HG03571 (cell line): Measurements from ENCODE around the gene HEPN1.
A peak's percentile ranks its signal among the peaks of the same experiment; 100 is the strongest.

ENCODE experiments used
- ATAC-seq: cut with Tn5 transposase; IDR thresholded peaks from one replicate; pipeline ENCODE4 v1.9.1; 2021; ENCODE audit not compliant: unreplicated experiment

The HEPN1 gene

DNA sequence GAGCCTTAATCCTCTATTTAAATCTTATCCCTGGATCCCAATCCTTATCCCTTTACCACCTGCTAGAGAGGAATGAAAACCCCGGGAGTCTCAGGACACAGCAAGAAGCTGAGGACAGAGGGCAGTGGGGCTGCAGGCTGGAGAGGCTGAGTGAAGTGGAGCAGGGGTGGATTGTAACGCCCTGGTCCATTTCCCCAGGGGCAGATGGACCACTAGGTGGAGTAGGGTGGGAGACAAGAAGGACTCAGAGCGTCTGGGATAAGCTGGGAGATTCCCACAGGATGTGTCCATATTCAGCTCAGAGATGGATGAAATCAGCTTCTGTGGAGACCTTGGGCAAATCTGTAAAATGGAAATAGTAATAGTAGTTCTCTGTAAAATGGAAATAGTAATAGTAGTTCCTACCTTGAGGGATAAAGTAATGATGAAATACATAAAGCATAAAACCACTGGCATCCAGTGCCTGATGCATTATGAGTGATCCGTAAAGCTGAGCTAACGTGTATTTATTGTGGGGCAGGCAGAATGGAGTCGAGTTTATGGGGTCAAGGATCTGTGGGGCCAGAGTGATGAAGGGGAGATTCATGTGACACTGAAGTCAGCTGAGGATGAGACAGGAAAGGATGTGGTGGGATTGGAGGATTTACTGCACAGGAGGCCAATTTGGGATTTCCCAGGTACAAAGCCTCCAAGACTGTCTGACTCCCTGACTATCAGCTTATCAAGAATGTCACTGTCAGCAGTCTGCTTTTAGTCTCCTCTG, 19.5 kb upstream of the HEPN1 start:
- ATAC-seq = no peak

DNA sequence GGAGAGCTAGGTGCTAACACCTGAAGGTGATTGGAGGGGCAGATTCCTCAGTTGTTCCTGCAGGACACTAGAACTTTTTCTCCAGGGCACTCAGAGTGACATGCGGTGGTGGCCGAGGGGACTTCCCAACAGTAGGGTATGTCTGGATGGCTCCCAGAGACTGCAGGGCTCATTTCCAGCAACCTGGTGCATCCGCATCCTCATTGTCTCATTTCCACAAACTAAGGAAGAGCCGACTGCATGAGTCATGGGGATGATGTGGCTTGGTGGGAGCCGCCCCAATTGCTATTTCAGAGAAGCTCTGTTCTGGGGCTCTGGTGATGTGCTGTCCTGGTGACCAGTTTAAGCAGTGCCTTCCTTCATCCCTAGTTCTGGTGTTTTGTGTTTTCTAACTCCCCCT, 18.6 kb upstream of the HEPN1 start:
- no peak for ATAC-seq

DNA sequence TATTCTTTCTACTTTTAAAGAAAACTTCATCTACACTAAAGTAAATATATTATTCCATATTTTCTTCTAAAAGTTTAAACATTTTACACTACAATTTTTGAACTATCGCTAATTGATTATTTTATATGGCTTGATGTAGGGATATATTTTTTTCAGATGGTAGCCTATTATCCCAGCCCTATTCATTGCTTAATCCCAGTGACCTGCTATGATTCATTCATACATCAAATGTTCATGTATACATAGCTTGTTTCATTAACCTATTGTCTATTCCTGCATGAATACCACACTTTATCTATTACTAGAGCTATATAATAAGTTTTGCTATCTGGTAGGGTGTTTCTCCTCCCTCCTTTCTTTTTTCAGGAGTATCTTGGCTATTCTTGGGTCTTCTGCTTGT, 16.4 kb upstream of the HEPN1 start:
- ATAC-seq = no peak

DNA sequence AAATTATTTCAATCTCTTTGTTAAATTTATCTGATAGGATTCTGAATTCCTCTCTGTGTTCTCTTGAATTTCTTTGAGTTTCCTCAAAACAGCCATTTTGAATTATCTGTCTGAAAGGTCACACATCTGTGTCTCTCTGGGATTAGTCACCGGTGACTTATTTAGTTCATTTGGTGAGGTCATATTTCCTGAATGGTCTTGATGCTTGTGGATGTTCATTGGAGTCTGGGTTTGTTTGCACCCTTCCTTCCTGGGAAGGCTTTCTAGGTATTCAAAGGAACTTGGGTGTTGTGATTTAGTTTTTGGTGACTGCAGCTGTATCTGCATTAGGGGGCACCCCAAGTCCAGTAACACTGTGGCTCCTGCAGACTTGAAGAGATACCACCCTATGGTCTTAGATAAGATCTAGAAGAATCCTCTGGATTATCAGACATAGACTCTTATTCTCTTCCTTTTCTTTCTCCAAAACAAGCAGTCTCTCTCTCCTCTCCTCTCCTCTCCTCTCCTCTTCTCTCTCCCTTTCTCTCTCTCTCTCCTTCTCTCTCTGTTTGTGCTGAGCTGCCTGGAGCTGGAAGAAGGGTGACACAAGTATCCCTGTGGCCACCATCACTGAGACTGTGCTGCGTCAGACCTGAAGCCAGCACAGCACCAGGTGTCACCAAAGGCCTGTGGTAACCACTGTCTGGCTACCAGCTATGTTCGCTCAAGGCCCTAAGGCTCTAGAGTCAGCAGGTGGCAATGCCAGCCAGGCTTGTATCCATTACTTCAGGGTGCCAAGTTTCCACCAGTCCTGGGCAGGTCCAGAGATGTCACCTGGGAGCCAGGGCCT, 3.3 kb upstream of the HEPN1 start:
- no peak for ATAC-seq

DNA sequence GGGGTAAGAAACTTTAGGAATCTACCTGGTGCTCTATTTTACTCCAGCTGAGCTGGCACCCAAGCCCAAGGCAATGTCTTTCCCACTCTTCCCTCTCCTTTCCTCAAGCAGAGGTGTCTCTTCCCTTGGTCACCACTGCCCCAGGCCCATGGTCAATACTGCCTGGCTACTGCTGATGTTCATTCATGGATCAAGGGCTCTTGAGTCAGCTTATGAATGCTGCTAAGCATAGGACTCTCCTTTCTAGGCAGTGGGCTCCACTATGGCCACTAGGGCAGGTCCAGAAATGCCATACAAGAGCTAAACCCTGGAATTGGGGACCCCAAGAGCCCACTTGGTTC, 2.7 kb upstream of the HEPN1 start:
- ATAC-seq = no peak

DNA sequence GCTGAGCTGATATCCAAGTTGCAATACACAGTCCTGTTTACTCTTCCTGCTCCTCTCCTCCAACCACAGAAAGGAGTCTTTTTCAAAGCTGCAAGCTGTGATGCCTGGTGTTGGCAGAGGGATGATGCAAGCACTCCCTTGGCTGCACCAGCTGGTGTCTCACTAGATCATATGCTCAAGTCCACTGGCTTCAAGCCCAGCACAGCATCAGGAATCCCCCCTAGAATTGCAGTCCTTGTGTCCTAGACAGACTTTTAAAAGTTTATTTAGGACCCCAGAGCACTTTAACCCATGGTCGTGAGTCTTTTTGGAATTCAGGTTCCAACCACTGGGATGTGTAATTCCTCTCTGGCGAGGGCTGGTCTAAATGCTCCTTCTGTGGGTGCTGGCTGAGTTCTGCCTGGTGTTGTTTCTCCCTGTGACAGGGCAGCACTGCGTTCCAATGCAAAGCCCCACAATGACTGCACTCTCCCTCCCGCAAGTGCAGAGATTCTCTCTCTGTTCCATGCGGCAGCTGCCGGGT, 1.9 kb upstream of the HEPN1 start:
- no peak for ATAC-seq

DNA sequence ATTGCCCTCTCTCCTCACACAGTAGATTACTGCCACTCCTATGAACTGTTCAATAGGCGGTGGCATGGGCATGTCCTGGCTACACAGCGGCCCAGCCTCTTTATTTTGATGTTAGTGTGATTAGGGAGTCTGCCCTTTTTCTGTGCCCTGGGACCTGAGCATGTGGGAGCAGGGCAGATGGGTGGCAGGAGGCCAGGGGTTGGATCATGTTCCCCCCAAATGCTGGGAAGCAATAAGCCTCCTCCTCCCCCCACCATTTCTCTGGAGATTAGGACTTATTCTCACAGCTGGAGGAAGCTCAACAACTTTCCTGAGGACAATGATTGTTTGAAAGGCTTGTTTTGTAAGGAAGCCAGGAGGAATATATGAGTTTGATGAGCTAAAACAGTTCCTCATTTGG, 848 bp downstream of the HEPN1 start:
- no peak for ATAC-seq

DNA sequence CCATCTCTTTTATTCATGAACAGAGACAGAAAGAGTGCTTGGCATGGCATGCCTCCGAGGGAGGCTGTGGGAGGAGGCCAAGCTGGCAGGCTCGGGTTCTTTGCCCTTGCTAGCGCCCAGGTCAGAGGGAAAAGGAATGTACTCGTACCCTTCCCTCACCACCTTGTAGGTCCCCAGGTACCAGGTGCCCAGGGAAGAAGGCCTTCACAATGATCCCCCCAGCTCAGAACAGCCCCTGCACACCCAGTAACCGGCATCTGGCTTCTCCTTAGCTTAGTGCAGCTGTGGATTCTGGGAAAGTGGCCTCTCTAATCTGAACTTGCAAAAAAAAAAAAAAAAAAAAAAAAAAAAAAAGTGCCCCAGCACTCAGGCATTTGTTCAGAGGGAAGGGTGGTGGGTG, 1.3 kb downstream of the HEPN1 start:
- ATAC-seq = no peak

DNA sequence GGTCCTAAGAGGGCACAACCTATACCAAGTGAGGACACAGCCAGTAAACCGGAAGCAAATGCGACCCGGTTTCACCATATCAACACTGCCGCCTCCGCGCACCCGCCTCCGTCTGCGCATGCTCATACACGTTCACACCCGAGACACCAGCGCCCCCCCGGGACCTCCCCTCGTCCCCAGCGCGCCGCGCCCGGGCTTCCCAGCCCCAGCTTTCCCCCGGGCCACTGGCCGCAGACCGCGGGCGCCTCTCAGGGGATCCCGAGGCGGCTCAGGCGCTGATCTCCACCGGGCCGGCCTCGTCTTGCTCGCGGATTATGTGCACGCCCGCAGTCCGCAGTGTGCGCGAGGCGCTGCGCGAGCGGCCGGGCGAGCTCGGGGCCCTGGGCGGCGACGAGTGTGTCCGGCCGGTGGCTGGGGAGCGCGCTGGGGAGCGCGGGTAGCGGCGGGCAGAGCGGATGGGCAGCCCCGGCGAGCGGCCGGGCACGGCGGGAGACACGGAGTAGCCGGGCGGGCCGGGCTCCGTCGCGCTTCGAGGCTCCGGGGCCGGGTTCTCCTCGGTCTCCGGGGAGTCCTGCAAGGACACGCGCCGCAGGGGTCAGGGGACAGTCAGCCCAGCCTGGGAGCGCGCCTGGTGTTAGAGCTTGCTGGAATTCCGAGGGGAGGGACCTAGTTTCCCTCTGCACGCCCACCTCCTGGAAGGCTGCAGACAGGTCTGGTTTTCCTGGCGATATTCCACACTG, 2.0 kb downstream of the HEPN1 start:
- no peak for ATAC-seq

DNA sequence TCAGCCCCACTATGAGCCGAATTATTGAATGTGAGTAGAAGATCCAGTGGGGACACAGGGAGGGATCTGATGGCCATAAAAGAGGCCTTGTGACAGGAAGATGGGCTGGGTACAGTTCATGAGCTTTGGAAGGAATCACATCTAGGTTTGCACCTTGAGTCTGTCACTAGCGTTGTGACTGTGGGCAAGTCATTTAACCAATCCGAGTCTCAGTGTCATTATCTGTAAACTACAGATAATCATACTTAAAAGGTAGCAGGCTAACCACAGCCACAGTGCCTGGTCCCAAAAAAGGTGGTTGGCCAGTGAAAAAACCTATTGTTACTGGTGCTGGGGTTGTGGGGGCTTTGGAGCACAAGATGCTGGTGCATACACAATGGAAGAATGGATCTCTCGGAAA, 3.8 kb downstream of the HEPN1 start:
- ATAC-seq = no peak

DNA sequence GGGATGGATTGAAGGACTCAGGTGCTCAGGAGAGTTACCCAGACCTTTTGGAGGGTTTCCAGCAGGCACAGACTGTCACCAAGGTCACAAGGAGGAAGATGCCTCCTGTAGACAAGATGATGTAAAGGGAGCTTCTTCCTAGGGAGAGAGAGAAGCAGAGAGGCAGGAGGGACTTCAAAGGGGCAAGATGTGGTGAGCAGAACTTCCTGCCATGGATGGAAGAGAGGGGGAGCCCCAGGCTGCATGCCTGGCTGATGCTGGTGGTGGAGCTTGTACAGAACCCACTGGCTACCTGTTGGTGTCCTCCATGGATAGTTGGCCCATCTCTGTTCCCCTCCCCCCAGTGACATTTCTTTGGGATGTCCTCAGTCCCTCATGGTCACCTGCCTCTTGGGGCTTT, 4.2 kb downstream of the HEPN1 start:
- ATAC-seq = no peak

DNA sequence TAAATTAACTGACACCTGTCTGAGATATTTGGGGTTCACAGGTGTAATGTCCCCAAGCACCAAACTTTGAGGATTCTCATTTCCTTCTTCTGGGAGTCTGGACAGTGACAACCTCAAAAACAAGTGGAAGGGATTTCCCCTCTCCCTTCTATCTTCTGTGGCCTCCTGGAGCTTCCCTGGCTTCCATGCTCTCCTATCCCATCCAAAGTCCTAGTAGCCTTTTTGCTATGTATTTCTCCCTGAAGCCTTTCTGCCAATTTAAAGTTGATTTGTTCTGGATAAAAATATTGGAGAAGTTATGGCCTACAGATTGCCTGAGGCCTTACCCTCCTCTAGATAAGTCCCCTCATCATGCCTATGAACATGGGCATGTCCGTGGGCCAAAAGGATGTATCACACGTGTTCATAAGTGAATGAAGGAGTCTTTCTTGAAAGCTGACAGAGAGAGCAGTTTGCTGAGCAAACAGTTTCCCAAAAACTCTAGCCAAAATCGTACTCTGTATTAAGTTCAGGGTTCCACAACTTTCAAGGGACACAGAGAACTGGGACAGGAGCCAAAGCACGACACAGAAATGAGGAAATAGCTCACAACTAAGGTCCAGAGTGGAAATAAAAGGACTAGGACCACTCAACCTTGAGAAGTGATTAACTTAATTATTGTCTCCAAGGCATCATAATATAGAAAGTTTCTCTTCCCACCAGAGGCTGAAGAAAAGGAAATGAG, 10.1 kb downstream of the HEPN1 start:
- ATAC-seq = no peak

DNA sequence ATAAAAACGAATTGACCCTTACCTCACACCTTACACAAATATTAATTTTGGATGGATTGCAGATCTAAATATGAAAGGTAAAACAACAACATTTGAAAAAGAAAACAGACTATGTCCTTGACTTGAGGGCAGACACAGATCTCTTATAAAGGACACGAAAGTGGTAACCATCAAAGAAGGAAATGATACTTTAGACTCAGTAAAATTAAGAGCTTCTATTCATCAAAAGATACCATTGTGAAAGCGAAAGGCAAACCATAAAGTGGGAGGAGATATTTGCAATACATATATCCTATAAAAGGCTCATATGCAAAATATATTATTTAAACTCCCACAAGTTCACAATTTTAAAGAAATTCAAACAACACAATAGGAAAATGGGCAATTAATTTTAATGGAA, 11.7 kb downstream of the HEPN1 start:
- peak; percentile 85 for ATAC-seq

DNA sequence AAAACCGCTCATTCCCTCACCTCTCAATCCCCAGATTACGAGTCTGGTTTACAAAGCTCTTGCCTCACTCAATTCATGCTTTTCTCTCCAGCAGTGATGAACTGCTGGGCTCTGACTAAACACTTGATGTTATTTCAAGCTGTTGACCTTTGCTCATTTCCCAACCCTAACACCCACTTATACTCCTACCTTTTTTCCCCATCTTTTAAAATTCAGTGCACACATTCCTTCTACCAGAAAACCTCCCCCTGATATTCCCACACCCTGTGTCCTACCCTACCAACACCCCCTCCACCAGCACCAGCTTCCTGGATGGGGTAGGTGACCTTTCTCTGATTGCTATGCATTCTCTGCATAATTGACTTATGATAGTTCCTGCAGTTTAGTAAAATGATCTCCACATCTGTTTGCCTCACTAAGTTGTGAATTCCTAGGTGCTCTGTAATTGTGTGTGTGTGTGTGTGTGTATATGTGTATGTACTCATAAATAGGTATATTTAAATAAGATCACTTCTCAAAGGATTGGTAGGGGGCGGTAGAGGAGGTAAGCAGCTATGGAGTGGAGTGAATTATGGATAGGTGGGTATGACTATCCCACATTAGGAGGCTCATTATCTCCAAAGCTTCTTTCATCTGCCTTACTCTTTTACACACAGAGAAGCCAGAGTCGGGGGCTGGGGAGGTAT, 16.0 kb downstream of the HEPN1 start:
- ATAC-seq = no peak

DNA sequence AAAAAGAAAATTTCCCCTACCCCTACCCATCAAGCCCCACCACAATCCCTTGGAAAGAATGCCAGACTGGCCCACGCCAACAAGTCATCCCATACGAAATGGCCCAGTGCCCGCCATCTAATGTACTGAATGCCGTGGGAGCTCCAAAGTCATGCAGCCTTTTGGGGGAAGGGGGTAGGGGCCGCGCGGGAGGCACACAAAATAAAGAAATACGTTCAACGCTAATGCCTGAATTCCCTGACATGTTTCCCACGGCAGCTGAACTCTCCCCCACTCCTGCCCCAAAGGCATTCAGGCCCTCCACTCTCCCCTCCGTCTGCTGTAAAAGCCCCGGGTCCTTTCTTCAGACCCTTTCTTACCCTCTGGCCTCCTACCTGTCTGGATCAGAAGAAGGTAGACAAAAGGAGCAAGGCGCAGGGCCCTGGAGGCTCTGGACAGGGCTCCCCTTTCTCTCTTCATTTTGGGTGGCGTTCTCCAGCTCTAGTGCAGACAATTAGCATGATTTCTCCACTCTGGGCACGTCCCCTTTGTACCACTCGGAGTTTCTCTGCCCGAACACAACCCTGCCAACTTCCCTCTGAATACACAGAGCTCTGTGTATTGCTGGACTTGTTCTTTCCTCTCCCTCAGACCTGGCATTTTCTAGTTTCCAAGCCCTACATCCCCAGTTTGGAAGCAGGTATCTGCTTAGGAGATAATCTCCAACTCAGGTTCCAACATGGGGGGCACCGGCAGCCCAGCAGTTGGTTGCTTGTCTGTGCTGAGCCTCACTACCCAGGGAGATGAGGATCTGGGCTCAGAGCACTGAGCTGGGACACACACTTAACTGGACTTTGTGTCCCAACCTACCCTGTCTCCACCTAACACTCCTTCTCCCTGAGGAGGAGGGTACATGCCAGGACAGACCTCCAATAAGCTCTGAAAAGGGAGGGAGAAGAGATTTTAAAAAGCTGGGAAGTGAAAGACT, 16.8 kb downstream of the HEPN1 start, which contains the start of gene HEPACAM:
Gene HEPACAM, minus strand, starts transcription at position 500 of the 967 bp plus-strand sequence. Its CDS starts 41 bp downstream, at position 459.
- no peak for ATAC-seq

DNA sequence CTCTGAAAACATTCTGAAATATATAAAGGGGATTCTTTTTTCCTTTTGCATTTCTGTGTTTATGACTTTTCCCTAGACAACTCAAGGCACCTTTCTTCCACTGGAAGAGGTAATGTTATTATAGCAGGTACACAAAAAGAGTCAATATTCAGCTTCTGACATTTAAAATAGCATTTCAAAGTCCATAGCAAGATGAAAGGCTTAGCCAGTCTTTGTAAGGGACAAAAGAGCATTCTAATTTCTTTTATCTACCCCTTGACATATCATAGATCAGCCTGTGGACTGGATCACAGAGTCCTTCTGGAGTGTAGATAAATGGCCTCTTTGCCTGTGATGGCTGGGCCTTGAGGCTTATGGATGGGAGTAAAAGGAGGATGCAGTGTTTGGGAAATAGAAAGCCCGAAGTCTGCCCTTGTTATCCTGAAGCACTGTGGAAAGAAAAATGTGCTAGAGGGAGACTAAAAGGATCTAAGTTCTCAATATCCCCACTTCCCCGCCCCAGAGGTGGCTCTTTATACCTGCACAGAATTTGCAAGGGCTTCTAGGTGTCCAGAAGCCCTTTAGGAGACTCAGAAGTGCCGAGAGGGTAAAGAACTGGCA, 18.4 kb downstream of the HEPN1 start:
- no peak for ATAC-seq

DNA sequence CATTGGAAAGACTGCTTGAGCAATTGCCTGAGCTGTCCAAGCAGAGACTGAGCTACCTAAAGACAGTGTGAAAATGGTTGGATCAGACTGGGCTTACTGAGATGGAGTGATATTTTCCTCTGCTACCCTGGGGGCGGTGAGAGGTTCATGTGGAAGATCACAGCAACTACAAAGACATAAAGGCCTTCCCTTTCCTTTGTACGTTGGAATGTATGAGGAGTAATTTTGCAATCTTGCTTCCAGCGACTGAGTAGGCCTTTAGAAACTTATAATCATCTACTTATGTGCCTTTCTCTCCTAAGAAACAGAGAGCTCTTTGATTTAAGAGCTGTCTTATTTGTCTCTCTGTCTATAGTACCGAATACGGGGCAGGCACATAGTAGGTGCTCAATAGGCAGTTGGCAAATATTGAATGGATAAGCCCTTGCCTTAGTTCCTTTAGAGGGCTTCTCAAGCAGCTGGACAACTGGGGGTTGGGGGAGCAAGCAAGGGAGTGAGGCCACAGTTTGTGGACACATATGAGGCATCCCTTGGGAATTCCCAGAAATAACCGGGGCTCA, 19.2 kb downstream of the HEPN1 start:
- no peak for ATAC-seq

DNA sequence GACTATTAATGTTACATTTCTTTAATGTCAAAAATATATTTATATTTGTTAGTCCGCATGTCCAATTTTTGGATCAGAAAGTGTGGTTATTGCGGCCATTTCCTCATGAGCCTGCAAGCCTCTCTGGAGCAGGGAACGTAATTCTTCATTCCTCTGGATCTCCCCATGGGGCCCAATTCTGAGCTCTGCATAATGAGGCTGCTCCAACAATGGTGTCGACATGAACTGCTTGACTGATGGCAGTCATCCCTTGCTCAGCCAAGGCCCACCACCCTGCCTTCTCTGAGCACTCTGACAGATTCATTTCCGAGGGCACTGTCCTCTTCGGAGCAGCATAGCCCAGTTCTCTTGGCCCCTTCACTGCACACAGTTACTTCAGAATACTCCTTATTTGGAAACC, 19.9 kb downstream of the HEPN1 start:
- ATAC-seq = no peak
